SK-MEL-5 (cell line): Measurements from ENCODE around the gene FAM162A. TPM values are rescaled to one million over a fixed set of nuclear protein-coding genes. Genes with fewer than 3 reads are reported as not detected.

Experiments used
- DNase-seq: peaks from one replicate; pipeline ENCODE4 v3.0.0-alpha.2; 2016; ENCODE audit warnings: low read depth, low spot score
- in situ Hi-C: cut with HindIII; loops from 2 replicates; pipeline ENCODE4 v1.10.0; 2016; ENCODE audit warnings: low sequenced_read_pairs, high pct_unique_total_duplicates, low pct_unique_long_range_greater_than_20kb
- total RNA-seq: library from RNA; depleted of rRNA; stranded (reverse); fragments of >200 nt; shearing (Covaris generic); gene quantifications from 2 replicates; pipeline ENCODE4 v1.2.3, GENCODE V29; 2014

Gene FAM162A
- total RNA-seq, 1 experiment from 2014 or later, result 80.0 TPM

DNA sequence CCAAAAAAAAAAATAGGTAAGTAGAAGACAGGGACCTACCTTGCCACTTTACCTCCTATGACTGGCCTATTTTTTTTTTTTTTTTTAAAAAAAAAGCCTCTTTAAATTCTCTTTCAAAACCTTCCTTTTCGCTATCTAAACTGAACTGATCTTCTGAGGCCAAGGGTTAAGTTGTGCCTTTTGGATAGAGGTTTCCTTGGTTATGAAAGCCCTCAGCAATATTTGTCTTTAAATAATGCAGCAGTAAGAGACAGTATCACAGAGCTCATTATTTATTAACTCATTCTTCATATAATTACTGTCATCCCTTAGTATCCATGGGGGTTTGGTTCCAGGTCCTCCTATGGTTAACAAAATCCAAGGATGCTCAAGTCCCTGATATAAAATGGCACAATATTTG lies 9.9 kb upstream of the FAM162A start:
- DNase-seq, result no peak
- in situ Hi-C loops, result no loop called here

DNA sequence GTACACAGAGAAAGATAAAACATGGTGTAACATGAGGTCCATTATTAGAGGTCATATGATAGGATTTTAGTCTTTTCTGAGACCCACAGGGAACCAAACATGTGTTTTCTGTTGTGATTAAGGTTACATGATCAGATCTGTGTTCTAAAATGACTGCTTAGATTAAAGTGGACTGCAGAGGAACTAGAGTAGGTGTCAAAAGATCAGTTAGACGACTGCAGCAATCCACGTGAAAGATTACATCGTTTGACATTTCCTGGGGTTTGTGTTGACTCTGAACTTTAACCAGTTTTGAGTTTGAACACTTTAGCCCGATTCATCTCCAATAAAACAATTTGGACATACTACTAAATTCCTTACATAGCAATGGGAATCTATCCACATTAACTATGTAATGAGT lies 6.0 kb upstream of the FAM162A start:
- in situ Hi-C loops, result no loop called here
- no peak for DNase-seq

DNA sequence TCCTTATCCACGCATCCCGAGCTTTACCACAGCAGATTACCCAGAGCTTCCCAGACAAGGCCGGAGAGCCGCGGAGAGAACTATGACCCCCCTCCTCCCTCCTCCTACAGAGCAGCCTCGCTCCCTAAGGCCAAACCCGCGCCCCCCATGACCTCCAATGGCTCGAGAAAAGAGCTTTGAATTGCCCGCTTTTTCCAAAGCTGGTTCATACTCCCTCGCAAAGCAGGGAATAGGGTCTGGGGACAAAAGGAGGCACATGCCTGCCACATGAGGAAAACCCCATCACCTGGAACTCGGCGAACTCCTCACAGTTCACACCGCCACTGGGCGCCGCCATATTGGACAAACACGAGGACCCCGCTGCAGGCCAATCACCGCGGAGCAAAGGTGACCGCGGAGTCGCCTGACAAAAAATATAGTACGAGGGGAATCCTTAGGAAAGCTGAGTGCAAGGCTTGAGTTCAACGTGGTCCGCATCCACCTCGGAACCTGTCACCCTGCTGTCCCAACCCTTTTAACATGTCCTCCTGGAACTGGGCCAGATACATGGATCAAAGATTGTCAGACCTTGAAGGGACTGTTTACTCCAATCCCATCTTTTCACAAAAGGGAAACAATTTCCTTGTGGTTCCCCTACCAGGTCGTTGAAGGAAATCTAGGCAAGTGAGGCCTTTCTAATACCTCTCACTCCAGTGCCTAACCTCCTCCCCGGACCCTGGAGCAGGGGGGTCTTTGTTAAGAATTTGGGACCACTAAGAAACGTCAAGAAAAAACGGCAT lies 905 bp upstream of the FAM162A start, which contains the start of gene MIX23:
Gene MIX23 (minus strand): TSS at position 344 of the 779 bp plus-strand sequence. CDS start 7 bp downstream, at position 337.
- DNase-seq, result peak; percentile 88
- in situ Hi-C loops, result no loop called here

DNA sequence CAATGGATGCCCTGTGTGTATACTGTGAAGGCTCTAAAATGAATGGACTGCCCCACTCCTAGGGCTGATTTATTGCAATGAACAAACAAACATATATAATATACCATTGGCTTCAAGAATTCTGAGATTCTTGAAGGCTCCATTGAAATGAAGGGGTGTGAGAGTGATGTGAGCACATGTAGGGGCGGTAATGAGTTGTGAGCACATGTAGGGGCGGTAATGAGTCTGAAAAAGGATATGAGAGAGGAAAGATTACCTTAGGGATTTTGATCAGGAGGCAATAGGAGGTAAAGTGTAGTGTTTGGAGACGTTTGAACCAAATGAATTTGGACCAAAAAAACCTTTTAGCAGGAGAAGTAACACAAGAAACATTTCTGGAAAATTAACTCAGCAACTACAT lies 3.7 kb downstream of the FAM162A start:
- in situ Hi-C loops, result no loop called here

DNA sequence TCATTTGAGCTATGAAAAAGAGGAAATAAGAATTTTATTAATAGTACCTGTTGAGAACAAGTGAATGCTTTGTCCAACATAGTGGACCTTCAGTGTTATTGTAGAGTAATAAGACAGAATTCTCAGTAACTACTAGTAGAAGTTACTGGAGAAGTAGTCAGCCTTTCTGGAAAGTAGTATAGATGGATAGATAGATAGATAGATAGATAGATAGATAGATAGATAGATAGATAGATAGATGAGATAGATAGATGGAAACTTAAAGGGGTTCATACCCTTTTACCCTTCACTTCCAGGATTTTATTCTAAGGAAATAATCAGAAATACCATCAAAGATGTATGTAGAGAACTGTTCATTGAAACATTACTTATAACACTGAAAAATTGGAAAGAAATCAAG lies 5.2 kb downstream of the FAM162A start:
- in situ Hi-C loops, result no loop called here
- DNase-seq, result no peak

More for the DNA sequence above, 3.7 kb downstream of the FAM162A start:
- DNase-seq, result no peak

DNA sequence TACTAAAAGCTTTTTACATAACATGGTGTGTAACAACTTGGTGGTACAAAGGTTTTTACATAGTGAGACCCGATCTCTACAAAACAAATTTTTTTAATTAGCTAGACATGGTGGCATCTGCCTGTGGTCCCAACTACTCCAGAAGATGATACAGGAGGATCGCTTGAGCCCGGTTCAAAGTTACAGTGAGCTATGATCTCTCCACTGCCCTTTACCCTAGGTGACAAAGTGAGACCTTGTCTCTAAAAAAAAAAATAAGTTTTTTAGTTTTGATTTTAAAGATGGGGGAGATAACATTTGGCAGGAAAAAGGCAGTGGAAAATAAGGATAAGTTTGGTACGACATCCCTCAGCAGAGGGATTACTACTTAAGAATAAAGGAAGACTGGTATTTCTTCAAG lies 5.9 kb downstream of the FAM162A start:
- in situ Hi-C loops, result no loop called here
- DNase-seq, result no peak

DNA sequence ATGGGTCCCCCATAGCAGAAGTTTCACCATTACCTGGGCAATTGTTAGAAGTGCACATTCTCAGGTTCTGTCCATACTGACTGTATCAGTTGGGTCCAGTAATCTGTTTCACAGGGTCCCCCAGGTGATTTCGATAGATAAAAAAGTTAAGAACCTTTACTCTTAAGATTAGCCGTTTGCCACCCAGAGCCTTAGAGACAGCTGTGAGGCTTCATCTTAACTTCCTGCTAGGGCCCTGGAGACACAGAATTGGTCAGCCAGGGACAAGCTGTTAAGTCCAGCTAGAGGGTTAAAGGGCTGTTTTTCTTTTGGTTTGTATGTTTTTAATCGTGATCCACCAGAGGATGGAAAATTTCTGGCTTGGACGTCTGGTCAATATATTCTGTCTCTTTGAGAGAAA lies 6.7 kb downstream of the FAM162A start:
- no peak for DNase-seq
- in situ Hi-C loops, result no loop called here

DNA sequence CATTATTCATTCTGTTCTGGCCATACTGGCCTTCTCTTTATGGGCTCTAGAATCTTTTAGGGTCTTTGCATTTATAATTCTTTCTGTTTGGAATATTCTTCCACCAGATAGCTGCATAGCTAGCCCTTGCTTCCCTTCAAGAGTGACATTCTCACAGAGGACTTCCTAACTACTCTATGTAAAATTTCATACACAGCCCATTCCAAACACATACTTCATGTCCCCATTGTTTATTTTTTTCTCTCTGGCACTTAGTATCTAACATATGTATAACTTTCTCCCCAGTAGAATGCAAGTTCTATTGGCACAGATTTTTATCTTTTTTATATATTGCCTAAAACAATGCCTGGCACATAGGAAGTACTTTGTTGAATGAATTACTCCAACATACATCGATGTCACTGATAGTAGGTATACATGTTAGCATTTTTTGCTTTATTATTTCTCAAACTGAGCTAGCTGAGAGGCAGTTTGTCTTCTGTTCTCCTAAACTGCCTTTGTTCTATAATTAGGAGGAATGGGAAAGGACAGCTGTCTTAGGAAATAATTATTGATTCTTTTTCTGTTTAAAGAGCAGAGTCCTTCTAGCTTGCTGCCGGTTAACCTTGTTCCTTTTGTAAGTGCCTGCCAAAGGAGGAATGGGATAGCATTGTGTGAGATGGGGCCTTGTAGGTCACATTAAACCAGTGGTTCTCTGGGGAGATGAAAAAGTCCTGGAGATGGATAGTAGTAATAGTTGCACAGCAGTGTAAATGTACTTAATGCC lies 7.9 kb downstream of the FAM162A start:
- in situ Hi-C loops, result no loop called here
- no peak for DNase-seq

DNA sequence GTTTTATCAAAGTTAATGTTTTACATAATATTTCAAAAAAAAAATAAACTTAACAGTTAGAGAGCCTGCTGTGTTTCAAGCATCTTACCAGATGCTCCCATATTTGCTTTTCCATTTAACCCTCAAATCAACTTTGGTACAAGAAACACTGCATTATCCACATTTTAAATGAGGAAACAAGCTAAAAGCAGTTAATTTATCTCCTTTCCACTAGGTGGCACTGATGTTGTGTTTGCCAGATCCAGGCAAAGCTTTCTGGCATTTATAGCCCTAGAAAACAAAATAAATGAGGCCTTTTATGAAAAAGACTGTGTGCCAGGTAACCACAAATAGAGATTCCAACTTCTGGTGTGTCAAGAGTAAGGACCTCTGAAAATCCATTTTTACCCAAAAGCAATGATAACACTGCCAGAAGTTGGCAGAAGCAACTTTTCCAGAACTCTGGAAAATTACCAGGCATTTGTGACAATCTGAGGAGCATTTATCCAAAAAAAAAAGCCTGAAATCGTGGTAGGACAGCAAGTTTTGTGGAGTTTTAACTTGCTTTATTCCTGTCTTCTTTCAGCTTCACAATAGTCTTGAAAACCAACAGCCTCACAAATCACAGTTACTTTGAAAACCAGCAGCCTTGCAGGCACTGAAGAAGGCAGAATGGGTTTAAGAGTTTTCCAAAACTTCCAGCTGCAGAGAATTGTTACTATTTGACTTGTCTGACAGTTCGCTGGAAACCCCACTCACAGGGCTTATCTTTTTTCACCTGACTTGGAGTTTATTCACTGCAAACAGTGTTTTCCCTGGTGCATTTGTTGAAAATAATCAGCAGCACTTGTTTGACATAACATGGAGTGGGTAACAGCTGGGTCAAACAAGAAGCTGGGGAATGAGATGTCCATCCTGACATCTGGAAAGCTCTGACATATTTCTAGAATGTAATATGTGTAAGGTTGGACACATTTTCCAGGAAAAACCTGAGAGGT lies 9.2 kb downstream of the FAM162A start:
- peak; percentile 68 for DNase-seq
- in situ Hi-C loops, result no loop called here

DNA sequence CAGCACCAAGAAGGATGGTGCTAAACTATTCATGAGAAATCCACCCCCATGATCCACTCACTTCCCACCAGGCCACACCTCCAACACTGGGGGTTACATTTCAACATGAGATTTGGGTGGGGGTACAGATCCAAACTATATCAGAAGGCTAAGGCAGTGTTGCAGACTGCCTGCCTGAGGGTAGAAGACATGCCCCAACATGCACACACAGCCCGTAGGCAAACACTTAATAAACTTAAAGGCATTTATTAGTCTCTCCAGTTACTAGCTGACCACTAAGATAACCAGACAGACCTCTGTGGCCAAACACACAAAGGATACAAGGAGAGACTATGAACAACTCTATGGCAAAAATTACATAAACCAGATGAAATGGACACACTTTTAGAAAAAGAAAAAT lies 10.2 kb downstream of the FAM162A start:
- in situ Hi-C loops, result no loop called here
- no peak for DNase-seq

DNA sequence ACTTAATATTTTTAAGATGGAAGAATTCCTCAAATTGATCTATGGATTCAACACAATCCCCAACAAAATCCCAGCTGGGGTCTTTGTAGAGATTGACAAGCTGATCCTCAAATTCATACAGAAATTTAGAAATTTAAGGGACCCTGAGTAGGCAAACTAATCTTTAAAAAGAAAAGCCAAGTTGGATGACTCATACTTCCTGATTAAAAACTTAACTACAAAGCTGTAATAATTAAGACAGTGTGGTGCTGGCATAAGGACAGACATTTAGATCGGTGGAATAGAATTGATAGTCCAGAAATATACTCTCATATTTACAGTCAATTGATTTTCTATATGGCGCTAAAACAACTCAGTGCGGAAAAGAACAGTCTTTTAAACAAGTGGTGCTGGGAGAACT lies 11.6 kb downstream of the FAM162A start:
- in situ Hi-C loops, result no loop called here
- DNase-seq, result no peak

DNA sequence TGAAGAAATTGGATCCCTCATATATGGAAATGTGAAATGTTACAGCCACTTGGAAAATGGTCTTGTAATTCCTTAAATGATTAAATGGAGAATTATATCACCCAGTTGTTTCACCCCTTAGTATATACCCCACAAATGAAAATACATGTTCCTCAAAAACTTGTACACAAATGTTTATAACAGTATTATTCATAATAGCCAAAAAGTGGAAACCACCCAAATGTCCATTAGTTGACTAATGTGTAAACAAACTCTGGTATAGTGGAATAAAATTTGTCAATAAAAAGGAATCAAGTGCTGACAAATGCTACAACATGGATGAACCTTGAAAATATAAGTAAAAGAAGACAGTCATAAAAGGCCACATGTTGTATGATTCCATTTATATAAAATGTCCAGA lies 12.5 kb downstream of the FAM162A start:
- in situ Hi-C loops, result no loop called here

DNA sequence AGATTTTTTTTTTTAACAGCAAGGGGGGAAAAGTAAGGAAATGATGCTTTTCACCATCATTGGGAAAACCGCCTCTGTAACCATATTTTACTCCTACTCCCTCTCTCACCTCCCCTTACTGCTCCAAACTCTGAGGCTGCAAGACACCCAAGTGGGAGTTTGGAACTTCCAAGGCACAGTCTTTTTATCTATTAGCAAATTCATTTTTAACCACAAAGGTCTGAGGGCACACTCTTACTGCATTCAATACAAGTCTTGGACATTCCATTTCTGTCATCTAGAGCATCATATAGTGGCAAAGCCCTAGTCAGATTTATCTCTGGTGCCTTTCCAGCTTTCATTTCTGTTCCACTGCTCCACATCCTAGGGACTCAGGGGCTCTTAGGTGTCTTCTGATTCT lies 13.2 kb downstream of the FAM162A start:
- in situ Hi-C loops, result no loop called here
- no peak for DNase-seq

More for the DNA sequence above, 12.5 kb downstream of the FAM162A start:
- no peak for DNase-seq

DNA sequence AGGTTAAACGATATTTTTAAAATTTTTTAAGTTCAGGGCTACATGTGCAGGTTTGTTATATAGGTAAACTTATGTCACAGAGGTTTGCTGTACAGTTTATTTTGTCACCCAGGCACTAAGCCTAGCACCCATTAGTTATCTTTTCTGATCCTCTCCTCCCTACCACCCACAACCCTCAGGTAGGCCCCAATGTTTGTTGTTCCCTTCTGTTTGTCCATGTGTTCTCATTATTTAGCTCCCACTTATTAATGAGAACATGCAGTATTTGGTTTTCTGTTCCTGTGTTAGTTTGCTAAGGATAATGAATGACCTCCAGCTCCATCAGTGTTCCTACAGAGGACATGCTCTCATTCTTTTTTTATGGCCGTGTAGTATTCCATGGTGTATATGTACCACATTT lies 14.9 kb downstream of the FAM162A start:
- no peak for DNase-seq
- in situ Hi-C loops, result no loop called here

DNA sequence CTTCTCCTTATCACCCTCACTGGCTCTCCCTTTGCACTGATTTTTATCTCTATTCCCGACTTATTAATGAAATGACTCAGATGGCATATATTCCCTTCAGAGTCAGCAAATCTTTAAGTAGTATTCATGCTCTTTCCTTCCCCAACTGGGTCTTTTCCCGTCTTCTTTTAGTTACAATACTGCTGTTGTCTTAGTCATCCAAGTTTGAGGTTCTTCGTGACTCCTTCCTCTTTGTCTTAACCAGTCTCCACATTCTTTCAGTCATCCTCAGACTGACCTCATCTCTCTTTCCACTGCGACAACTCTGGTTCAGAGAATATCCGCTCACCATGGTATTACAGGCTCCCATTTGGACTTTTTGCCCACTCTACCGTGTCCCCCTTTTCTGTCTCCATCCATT lies 19.5 kb downstream of the FAM162A start:
- DNase-seq, result peak; percentile 40
- in situ Hi-C loops, result no loop called here

DNA sequence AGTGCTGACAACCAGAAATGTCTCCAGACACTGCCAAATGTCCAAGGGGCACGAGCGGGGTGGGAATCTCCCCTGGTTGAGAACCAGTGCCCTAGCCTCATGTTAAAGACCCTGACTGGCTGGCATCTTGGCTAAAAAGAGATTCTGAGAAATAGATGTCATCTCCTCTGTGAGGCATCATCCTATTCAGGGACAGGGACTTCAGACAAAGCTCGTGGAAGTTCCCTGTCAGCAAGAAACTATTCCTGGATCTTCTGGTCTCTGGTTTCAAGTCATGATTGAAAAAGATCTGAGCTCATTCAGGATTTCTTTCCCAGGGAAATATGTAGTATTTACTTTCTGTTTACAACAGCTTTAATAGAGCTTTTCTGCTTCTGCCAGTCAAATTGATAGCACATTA lies 21.0 kb downstream of the FAM162A start:
- no peak for DNase-seq
- in situ Hi-C loops, result no loop called here

DNA sequence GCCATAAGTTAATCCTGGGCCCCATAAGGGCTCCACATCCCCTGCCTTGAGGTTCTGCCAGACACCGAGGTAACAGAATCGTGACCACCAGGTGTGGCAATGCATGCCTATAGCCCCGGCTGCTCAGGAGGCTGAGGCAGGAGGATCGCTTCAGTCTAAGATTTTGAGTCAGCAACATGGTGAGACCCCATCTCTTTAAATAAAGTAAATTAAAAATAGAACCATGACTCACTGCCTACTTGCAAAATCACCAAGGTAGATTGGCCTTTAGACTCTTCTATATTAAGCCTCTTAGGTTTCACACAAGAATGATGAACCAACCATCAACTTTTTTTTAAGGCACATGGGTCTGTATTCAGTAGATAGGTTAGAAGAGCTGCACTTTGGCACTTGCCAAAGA lies 22.2 kb downstream of the FAM162A start:
- in situ Hi-C loops, result no loop called here
- DNase-seq, result no peak

DNA sequence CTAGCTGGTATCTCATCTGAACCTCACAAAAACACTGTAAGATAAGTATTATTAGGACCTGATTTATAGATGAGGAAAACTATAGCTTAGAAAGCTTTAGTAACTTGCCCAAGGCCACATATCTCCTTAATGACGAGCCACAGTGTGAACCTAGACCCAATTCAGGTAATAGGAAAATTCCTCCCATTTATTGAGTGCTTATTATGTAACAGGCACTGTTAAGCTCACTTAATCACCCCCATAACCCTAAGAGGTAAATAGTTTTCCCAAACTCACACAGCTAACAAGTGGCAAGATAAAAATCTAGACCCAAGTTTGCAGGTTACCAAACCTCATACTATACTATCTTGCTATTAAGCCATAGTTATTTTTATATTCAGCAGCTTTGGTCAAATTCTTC lies 24.0 kb downstream of the FAM162A start:
- in situ Hi-C loops, result no loop called here
- DNase-seq, result no peak
